ENCODE results near the gene ZNF837. TPM values are rescaled to one million over a fixed set of nuclear protein-coding genes. Genes with fewer than 3 reads are reported as not detected.
A peak's percentile ranks its signal among the peaks of the same experiment; 100 is the strongest.

ZNF837 gene
- total and polyA plus RNA-seq, 2 of the 13 experiments (the other 11 are each of a cell fraction or from before 2014, with no cell fraction given) = 0.29 to 1.3 TPM

DNA sequence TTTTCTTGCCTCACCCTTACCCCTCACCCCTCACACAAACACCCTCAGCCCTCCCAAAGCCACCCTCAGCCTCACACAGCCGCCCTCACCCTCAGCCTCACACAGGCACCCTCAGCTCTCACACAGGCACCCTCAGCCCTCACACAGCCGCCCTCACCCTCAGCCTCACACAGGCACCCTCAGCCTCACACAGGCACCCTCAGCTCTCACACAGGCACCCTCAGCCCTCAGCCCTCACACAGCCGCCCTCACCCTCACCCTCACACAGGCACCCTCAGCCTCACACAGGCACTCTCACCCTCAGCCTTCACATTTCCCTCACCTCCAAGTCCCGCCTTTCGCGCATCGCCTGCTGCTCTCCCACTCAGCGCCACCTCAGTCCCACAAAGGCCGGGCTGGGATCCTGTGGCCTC is 54.3 kb downstream of the ZNF837 start:
- BruUV-seq (replicated peaks) = no TSS peak
- DNase-seq (ENCODE audit: low spot score) (no peak), FAIRE-seq (no peak), ATAC-seq (peak; percentile 58)
- CTCF ChIA-PET (ENCODE audit: low intra/inter-chr PET ratio, low total read pairs) = no interaction called here
- Histone ChIP-seq H3K9me3 (ENCODE audit: low read length) (no peaks in the 10 kb centered on the region), H2AFZ (ENCODE audit: low read length) (no peak overlapping the region), H4K20me1 (ENCODE audit: insufficient read depth, low read length) (no peaks in the 10 kb centered on the region), H3K4me3 (replicated peaks in 1 of 3; ENCODE audit: insufficient read depth in 1 of 3, low read depth in 2 of 3, low read length in 3 of 3) (peak overlapping the region; percentile 83 to 95 (median 89)), H3K36me3 (replicated peaks in 1 of 2; ENCODE audit: control insufficient read depth in 1 of 2, insufficient read depth in 2 of 2, low read length in 2 of 2) (no peaks in the 10 kb centered on the region), H3K27ac (ENCODE audit: extremely low read length, insufficient read depth, low read length) (peak overlapping the region; percentile 78), H3K9ac (ENCODE audit: insufficient read depth, low read depth, low read length) (peak overlapping the region; percentile 85), H3K79me2 (ENCODE audit: insufficient read depth, low read length) (peaks cover 22% of the 10 kb centered on the region), H3K4me1 (ENCODE audit: insufficient read depth, low read length) (peaks cover 41% of the 10 kb centered on the region), H3K4me2 (ENCODE audit: low read depth, low read length) (peak overlapping the region; percentile 91), H3K27me3 (ENCODE audit: control insufficient read depth in 1 of 2, insufficient read depth in 2 of 2, low read length in 2 of 2) (no peaks in the 10 kb centered on the region; a peak in 1 of 5 replicates)
- POLR2A ChIA-PET = interaction anchor here (0.7 to 2.1 kb wide), 22 partner anchors 12 to 324 kb away, joined by 3 to 22 read pairs (median 4); partner anchors contain the start of genes ERVK3-1, RPS5, TRIM28 and ZBTB45
- intact Hi-C loops (cut with micrococcal nuclease; ENCODE audit: unreplicated experiment) = loop anchor here (2.0 to 5.0 kb wide), 5 partner anchors 46 to 191 kb away; partner anchors contain the start of genes ZBTB45, ZNF274, ZNF324 and ZNF584
- WGBS (ENCODE audit: low lambda C conversion rate) = under 1% methylated on average over 9 of the region's 9 CpGs
- in situ Hi-C loops (cut with HindIII; ENCODE audit: extremely low pct_ligation_motif_present, low pct_unique_long_range_greater_than_20kb) = no loop called here
- TF ChIP-seq SMYD3 (CRISPR knock-in tag; IDR thresholded peaks at IDR 0.05) = peak; percentile 62; the same call in 1 of the 2 replicates
- TF ChIP-seq, protein P1, sequence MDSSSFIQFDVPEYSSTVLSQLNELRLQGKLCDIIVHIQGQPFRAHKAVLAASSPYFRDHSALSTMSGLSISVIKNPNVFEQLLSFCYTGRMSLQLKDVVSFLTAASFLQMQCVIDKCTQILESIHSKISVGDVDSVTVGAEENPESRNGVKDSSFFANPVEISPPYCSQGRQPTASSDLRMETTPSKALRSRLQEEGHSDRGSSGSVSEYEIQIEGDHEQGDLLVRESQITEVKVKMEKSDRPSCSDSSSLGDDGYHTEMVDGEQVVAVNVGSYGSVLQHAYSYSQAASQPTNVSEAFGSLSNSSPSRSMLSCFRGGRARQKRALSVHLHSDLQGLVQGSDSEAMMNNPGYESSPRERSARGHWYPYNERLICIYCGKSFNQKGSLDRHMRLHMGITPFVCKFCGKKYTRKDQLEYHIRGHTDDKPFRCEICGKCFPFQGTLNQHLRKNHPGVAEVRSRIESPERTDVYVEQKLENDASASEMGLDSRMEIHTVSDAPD (CRISPR knock-in tag; IDR thresholded peaks at IDR 0.05) = 0 out of 2 replicates have a peak, but pooled peaks have one; percentile 36
- TF ChIP-seq BRCA1 (CRISPR knock-in tag; IDR thresholded peaks at IDR 0.05) = 0 out of 2 replicates have a peak, but pooled peaks have one; percentile 59
- TF ChIP-seq, protein P2, sequence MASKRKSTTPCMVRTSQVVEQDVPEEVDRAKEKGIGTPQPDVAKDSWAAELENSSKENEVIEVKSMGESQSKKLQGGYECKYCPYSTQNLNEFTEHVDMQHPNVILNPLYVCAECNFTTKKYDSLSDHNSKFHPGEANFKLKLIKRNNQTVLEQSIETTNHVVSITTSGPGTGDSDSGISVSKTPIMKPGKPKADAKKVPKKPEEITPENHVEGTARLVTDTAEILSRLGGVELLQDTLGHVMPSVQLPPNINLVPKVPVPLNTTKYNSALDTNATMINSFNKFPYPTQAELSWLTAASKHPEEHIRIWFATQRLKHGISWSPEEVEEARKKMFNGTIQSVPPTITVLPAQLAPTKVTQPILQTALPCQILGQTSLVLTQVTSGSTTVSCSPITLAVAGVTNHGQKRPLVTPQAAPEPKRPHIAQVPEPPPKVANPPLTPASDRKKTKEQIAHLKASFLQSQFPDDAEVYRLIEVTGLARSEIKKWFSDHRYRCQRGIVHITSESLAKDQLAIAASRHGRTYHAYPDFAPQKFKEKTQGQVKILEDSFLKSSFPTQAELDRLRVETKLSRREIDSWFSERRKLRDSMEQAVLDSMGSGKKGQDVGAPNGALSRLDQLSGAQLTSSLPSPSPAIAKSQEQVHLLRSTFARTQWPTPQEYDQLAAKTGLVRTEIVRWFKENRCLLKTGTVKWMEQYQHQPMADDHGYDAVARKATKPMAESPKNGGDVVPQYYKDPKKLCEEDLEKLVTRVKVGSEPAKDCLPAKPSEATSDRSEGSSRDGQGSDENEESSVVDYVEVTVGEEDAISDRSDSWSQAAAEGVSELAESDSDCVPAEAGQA (IDR thresholded peaks at IDR 0.05; ENCODE audit: low read depth) = no peak
- TF ChIP-seq, protein P2 (CRISPR knock-in tag; IDR thresholded peaks at IDR 0.05; ENCODE audit: borderline replicate concordance) = no peak
- no peak for TF ChIP-seq ZNF547 (CRISPR knock-in tag; IDR thresholded peaks at IDR 0.05)
- TF ChIP-seq CBX2 (IDR thresholded peaks at IDR 0.05; ENCODE audit: low read depth, low read length) = no peak
- TF ChIP-seq CBX2 (CRISPR knock-in tag; IDR thresholded peaks at IDR 0.05; ENCODE audit: low read depth) = no peak
- 0 out of 2 replicates have a peak, but pooled peaks have one; percentile 37 for TF ChIP-seq ZNF354B (CRISPR knock-in tag; IDR thresholded peaks at IDR 0.05)
- no peak for TF ChIP-seq ZNF350 (CRISPR knock-in tag; IDR thresholded peaks at IDR 0.05; ENCODE audit: borderline replicate concordance, low read depth)
- TF ChIP-seq, protein P3, sequence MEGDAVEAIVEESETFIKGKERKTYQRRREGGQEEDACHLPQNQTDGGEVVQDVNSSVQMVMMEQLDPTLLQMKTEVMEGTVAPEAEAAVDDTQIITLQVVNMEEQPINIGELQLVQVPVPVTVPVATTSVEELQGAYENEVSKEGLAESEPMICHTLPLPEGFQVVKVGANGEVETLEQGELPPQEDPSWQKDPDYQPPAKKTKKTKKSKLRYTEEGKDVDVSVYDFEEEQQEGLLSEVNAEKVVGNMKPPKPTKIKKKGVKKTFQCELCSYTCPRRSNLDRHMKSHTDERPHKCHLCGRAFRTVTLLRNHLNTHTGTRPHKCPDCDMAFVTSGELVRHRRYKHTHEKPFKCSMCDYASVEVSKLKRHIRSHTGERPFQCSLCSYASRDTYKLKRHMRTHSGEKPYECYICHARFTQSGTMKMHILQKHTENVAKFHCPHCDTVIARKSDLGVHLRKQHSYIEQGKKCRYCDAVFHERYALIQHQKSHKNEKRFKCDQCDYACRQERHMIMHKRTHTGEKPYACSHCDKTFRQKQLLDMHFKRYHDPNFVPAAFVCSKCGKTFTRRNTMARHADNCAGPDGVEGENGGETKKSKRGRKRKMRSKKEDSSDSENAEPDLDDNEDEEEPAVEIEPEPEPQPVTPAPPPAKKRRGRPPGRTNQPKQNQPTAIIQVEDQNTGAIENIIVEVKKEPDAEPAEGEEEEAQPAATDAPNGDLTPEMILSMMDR (CRISPR knock-in tag; IDR thresholded peaks at IDR 0.05) = peak; percentile 28; the same call in 1 of the 2 replicates
- TF ChIP-seq, protein P4, sequence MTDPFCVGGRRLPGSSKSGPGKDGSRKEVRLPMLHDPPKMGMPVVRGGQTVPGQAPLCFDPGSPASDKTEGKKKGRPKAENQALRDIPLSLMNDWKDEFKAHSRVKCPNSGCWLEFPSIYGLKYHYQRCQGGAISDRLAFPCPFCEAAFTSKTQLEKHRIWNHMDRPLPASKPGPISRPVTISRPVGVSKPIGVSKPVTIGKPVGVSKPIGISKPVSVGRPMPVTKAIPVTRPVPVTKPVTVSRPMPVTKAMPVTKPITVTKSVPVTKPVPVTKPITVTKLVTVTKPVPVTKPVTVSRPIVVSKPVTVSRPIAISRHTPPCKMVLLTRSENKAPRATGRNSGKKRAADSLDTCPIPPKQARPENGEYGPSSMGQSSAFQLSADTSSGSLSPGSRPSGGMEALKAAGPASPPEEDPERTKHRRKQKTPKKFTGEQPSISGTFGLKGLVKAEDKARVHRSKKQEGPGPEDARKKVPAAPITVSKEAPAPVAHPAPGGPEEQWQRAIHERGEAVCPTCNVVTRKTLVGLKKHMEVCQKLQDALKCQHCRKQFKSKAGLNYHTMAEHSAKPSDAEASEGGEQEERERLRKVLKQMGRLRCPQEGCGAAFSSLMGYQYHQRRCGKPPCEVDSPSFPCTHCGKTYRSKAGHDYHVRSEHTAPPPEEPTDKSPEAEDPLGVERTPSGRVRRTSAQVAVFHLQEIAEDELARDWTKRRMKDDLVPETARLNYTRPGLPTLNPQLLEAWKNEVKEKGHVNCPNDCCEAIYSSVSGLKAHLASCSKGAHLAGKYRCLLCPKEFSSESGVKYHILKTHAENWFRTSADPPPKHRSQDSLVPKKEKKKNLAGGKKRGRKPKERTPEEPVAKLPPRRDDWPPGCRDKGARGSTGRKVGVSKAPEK (CRISPR knock-in tag; IDR thresholded peaks at IDR 0.05; ENCODE audit: borderline replicate concordance) = peak; percentile 68; the same call in 1 of the 2 replicates
